Activated CD4-positive, alpha-beta T cell treated with anti-CD3 and anti-CD28 coated beads for 48 hours (primary cell): Measurements from ENCODE around the gene PACC1.
"Not testable (repeated sequence)": the region's sequence is repeated elsewhere in the genome, so short reads cannot be mapped to it uniquely, and the experiment has no call there.

ENCODE experiments used
- DNase-seq: peaks from one replicate; pipeline ENCODE4 v3.0.0-alpha.2; 2020

Gene PACC1

DNA sequence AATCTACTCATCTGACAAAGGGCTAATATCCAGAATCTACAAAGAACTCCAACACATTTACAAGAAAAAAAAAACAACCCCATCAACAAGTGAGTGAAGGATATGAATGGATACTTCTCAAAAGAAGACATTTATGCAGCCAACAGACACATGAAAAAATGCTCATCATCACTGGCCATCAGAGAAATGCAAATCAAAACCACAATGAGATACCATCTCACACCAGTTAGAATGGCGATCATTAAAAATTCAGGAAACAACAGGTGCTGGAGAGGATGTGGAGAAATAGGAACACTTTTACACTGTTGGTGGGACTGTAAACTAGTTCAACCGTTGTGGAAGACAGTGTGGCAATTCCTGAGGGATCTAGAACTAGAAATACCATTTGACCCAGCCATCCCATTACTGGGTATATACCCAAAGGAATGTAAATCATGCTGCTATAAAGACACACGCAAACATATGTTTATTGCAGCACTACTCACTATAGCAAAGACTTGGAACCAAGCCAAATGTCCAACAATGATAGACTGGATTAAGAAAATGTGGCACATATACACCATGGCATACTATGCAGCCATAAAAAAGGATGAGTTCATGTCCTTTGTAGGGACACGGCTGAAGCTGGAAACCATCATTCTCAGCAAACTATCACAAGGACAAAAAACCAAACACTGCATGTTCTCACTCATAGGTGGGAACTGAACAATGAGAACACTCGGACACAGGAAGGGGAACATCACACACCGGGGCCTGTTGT lies 18.8 kb downstream of the PACC1 start:
- not testable (repeated sequence) for DNase-seq

- DNase-seq: no peak
Measured at GRCh38 chr1:212388985-212389716, 25.5 kb downstream of the PACC1 start.

- DNase-seq: no peak
Measured at GRCh38 chr1:212386029-212386428, 28.7 kb downstream of the PACC1 start.

DNA sequence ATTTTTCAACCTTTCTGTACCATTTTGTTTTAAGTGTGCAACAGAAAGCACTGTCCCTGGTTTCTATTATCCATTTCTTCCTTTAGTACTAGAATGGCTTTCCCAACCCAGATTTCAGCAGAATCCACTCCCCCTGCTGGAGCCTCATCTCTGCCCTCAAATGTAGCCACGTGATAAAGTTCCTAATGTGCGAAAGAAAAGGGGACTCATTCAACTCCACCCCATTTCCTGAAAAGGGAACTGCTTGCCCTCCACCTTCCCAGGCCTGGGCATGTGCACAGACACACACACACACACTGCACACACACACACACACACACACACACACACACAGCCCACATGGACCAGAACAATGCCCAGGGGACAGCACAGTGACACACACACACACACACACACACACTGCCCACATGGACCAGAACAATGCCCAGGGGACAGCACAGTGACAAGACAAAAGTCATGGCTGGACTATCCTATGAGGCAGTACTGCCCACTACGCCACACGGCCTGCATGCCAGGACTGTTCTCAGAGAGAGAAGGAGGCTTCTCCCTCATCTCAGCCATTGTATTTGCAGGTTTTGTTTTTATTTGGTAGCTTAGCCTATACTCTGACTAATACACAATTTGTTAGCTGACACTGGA lies 33.2 kb downstream of the PACC1 start:
- no peak for DNase-seq

DNA sequence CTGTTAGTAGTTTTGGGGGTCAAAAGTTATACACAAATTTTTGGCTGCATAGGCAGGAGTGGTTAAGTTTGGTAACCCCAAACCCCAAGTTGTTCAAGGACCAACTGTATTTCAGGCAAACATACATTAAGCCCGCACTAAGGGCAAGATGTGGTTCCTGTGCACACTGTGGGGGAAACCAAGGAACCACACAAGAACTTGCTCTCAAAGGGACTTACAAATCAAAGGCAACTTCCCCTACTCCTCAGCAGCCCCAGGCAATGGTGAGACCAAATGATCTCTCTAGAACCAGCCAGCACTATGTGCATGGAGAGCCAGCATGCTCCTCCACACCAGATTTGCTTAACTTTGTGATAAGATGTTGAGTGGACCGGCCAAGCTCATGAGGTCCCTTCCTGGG lies 35.3 kb downstream of the PACC1 start:
- no peak for DNase-seq

- no peak for DNase-seq
Measured at GRCh38 chr1:212377644-212378043, 37.0 kb downstream of the PACC1 start.

- no peak for DNase-seq
Measured at GRCh38 chr1:212375986-212376385, 38.7 kb downstream of the PACC1 start.

- peak; percentile 67 for DNase-seq
Measured at GRCh38 chr1:212368073-212368484, 46.6 kb downstream of the PACC1 start.

GRCh38 chr1:212367474-212368072 lies 47.1 kb downstream of the PACC1 start:
- DNase-seq: no peak

DNA sequence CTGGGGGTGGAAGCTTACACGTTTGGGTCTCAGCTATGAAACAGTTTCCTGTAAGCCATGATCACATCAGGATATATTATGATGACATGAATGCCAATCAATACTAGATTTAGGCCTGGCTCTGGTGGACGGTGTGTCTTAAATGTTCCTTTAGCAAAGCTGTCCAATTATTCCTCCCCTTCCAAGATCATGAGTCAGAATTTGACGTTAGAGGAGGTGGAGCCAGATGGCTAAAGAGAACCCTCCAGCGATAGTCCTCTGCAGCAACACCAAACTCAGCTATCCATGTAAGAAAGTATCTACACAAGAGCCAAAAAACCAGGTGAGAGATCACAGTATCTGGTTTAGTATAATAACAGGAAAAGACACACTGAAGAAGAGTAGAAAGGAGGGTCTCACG lies 47.8 kb downstream of the PACC1 start:
- no peak for DNase-seq

- no peak for DNase-seq
Measured at GRCh38 chr1:212364985-212365384, 49.7 kb downstream of the PACC1 start.

- DNase-seq: peak; percentile 21
Measured at GRCh38 chr1:212359794-212360479, 54.7 kb downstream of the PACC1 start.

- DNase-seq: no peak
Measured at GRCh38 chr1:212355230-212355969, 59.3 kb downstream of the PACC1 start.

DNA sequence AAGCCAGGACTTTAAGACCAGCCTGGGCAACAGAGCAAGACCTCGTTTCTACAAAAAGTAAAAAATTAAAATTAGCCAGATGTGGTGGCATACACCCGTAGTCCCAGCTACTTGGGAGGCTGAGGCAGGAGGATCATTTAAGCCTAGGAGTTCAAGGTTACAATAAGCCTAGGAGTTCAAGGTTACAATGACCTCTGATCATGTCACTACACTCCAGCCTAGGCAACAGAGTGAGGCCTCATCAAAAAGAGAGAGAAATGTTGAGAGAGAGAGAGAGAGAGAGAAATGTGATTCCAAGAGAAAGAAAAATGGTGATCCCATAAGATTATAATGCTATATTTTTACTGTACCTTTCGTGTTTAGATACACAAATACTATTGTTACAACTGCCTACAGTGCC lies 60.2 kb downstream of the PACC1 start:
- no peak for DNase-seq

- no peak for DNase-seq
Measured at GRCh38 chr1:212353181-212353580, 61.5 kb downstream of the PACC1 start.

GRCh38 chr1:212351588-212352362 lies 62.9 kb downstream of the PACC1 start:
- DNase-seq: no peak

DNA sequence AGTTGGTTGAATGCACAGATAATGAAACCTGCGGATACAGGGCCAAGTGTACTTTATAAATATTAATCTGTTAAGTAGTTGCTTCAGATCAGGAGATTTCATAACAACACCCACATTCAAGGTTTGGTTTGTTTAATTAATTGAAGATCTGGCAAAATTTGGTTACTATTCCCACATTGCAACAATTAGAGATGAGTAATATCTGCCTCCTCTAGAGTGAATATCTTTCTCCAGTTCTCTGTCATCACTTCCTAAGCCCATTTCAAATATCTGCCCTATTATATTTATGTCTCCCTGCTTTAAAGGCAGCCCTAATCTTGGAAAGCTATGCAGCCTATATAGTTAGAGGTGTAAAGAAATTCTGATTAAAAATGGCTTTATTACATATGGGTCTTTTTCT lies 68.1 kb downstream of the PACC1 start:
- no peak for DNase-seq

- no peak for DNase-seq
Measured at GRCh38 chr1:212344905-212345304, 69.8 kb downstream of the PACC1 start.

GRCh38 chr1:212341090-212341489 lies 73.6 kb downstream of the PACC1 start:
- no peak for DNase-seq

DNA sequence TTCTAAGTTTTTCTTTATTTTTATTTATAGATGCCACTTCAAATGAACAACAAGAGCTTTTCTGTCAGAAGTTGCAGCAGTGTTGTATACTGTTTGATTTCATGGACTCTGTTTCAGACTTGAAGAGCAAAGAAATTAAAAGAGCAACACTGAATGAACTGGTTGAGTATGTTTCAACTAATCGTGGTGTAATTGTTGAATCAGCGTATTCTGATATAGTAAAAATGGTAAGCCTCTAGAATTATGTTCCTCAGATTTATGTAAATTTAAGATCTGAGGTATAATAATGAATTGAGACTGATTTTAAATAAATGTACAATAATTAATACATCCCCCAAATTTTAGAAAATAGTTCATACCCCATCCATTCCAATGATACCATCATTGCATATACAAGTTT lies 85.6 kb downstream of the PACC1 start:
- no peak for DNase-seq

GRCh38 chr1:212328248-212328647 lies 86.4 kb downstream of the PACC1 start:
- DNase-seq: no peak
